ENCODE data around the gene SEMA5B. TPM values are rescaled to one million over a fixed set of nuclear protein-coding genes. Genes with fewer than 3 reads are reported as not detected.

SEMA5B gene
- total RNA-seq, 1 experiment from 2014 or later: 9.4 TPM

GRCh38 chr3:123054931-123055330, 27.4 kb upstream of the SEMA5B start:
- Mint-ChIP-seq H3K4me3 (no peak overlapping the region), H3K36me3 (ENCODE audit: insufficient read depth in 1 of 3, low read depth in 3 of 3) (no peaks in the 10 kb centered on the region), H3K9me3 (no peaks in the 10 kb centered on the region), H3K4me1 (peaks cover 0 to 3% of the 10 kb centered on the region in 2 experiments; a peak in 2 of 4 replicates), H3K27ac (no peak overlapping the region), H3K27me3 (ENCODE audit: low read depth) (peaks cover 8% of the 10 kb centered on the region)
- Histone ChIP-seq H2BK120ac (ENCODE audit: low read depth, low read length, poor library complexity, severe bottlenecking) (no peak overlapping the region), H4K91ac (ENCODE audit: insufficient read length, low read depth, low read length) (no peak overlapping the region), H2BK5ac (ENCODE audit: insufficient read length, low read length) (no peak overlapping the region), H3K79me1 (ENCODE audit: insufficient read depth, low read depth, low read length, poor library complexity, severe bottlenecking) (no peaks in the 10 kb centered on the region), H3K27me3 (ENCODE audit: insufficient read depth, low read length) (no peaks in the 10 kb centered on the region), H3K9me3 (ENCODE audit: control insufficient read depth, low read depth, low read length) (no peaks in the 10 kb centered on the region), H2AFZ (ENCODE audit: low read length) (no peak overlapping the region), H4K20me1 (ENCODE audit: control insufficient read depth, insufficient read depth, insufficient read length) (no peaks in the 10 kb centered on the region), H3K4me1 (ENCODE audit: insufficient read depth, low read length) (no peaks in the 10 kb centered on the region), H4K8ac (replicated peaks; ENCODE audit: insufficient read length, low read depth, low read length) (no peak overlapping the region), H3K23me2 (ENCODE audit: insufficient read length, low read depth, low read length, poor library complexity, severe bottlenecking) (no peaks in the 10 kb centered on the region), H3K27ac (ENCODE audit: insufficient read length, low read depth, low read length) (no peak overlapping the region), H2BK12ac (ENCODE audit: insufficient read length, low read depth, low read length) (no peak overlapping the region), H3K18ac (ENCODE audit: insufficient read length, low read depth, low read length) (no peak overlapping the region), H2BK15ac (ENCODE audit: low read depth, low read length) (no peak overlapping the region), H3K9ac (ENCODE audit: extremely low read depth, insufficient read length, low read length) (no peak overlapping the region), H3K56ac (ENCODE audit: insufficient read length, low read depth, low read length) (no peak overlapping the region), H2BK20ac (ENCODE audit: low read depth, low read length, poor library complexity, severe bottlenecking) (no peak overlapping the region), H4K5ac (ENCODE audit: insufficient read length, low read depth, low read length) (no peak overlapping the region), H3K4me2 (ENCODE audit: insufficient read depth, insufficient read length, low read length) (no peak overlapping the region), H3T11ph (ENCODE audit: low read length) (no peak overlapping the region), H3K23ac (ENCODE audit: insufficient read length, low read depth, low read length) (no peak overlapping the region), H2AK5ac (ENCODE audit: insufficient read length, low read length) (no peak overlapping the region), H3K14ac (ENCODE audit: insufficient read depth, low read length) (no peak overlapping the region), H3K4ac (ENCODE audit: low read depth, low read length) (no peak overlapping the region), H3K79me2 (ENCODE audit: insufficient read depth, low read length) (no peaks in the 10 kb centered on the region)
- no peak for DNase-seq
- no CpG with 5 or more reads among the region's 4 CpGs for WGBS (ENCODE audit: extremely low coverage, insufficient read length, low lambda C conversion rate)
- no peak for TF ChIP-seq CTCF (conservative IDR thresholded peaks at IDR 0.05)

Measured in H9 (cell line).